Measurements from ENCODE around the gene DNAJC17. TPM values are rescaled to one million over a fixed set of nuclear protein-coding genes. Genes with fewer than 3 reads are reported as not detected.

The DNAJC17 gene
- total RNA-seq, 1 experiment from 2014 or later = 53.5 TPM

- DNase-seq (ENCODE audit: low spot score) = no peak
Observed at GRCh38 chr15:40743485-40743901, 63.8 kb downstream of the DNAJC17 start.

GRCh38 chr15:40739854-40740253 lies 67.4 kb downstream of the DNAJC17 start:
- no peak for DNase-seq (ENCODE audit: low spot score)

- no peak for DNase-seq (ENCODE audit: low spot score)
Observed at GRCh38 chr15:40739047-40739446, 68.2 kb downstream of the DNAJC17 start.

GRCh38 chr15:40737048-40737447 lies 70.2 kb downstream of the DNAJC17 start:
- DNase-seq (ENCODE audit: low spot score) = no peak

- DNase-seq (ENCODE audit: low spot score) = no peak
Observed at GRCh38 chr15:40736575-40736974, 70.7 kb downstream of the DNAJC17 start.

GRCh38 chr15:40731034-40731433 lies 76.2 kb downstream of the DNAJC17 start:
- DNase-seq (ENCODE audit: low spot score) = no peak

GRCh38 chr15:40723919-40724318 lies 83.4 kb downstream of the DNAJC17 start:
- DNase-seq (ENCODE audit: low spot score) = no peak

GRCh38 chr15:40722934-40723333 lies 84.3 kb downstream of the DNAJC17 start:
- no peak for DNase-seq (ENCODE audit: low spot score)

- DNase-seq (ENCODE audit: low spot score) = no peak
Observed at GRCh38 chr15:40722354-40722753, 84.9 kb downstream of the DNAJC17 start.

GRCh38 chr15:40721701-40722100 lies 85.6 kb downstream of the DNAJC17 start:
- DNase-seq (ENCODE audit: low spot score) = no peak

GRCh38 chr15:40716165-40716564 lies 91.1 kb downstream of the DNAJC17 start:
- no peak for DNase-seq (ENCODE audit: low spot score)

Small RNA genes lying within 50 kb of the gene (small RNA-seq; reads per million reads assigned to genes)
- not detected for gene SUMO2P15

Other genes with a start within 250 kb of the DNAJC17 start
- gene CCDC32, start 242.4 kb downstream of the DNAJC17 start, total RNA-seq (2014; rRNA removed; shearing (Covaris generic)) = 19.6 and 21.7 TPM in 2 replicates
- gene RPUSD2, start 238.2 kb downstream of the DNAJC17 start, total RNA-seq (2014; rRNA removed; shearing (Covaris generic)) = 26.7 and 38.7 TPM in 2 replicates
- gene KNL1, start 213.2 kb downstream of the DNAJC17 start, total RNA-seq (2014; rRNA removed; shearing (Covaris generic)) = 13.1 and 17.7 TPM in 2 replicates
- 15.7 and 16.1 TPM in 2 replicates for gene RAD51, start 112.3 kb downstream of the DNAJC17 start, total RNA-seq (2014; rRNA removed; shearing (Covaris generic))
- gene RMDN3, start 52.2 kb downstream of the DNAJC17 start, total RNA-seq (2014; rRNA removed; shearing (Covaris generic)) = 33.2 and 35.7 TPM in 2 replicates
- 327 and 329 TPM in 2 replicates for gene GCHFR, start 43.4 kb downstream of the DNAJC17 start, total RNA-seq (2014; rRNA removed; shearing (Covaris generic))
- gene C15orf62, start 37.5 kb downstream of the DNAJC17 start, total RNA-seq (2014; rRNA removed; shearing (Covaris generic)) = 8.4 and 12.0 TPM in 2 replicates
- 66.0 and 68.6 TPM in 2 replicates for gene ZFYVE19, start 384 bp downstream of the DNAJC17 start, total RNA-seq (2014; rRNA removed; shearing (Covaris generic))
- gene PPP1R14D, start 21.2 kb upstream of the DNAJC17 start, total RNA-seq (2014; rRNA removed; shearing (Covaris generic)) = 2.5 and 6.1 TPM in 2 replicates
- gene SPINT1, start 36.6 kb upstream of the DNAJC17 start, total RNA-seq (2014; rRNA removed; shearing (Covaris generic)) = 481 and 534 TPM in 2 replicates
- gene RHOV, start 66.8 kb upstream of the DNAJC17 start, total RNA-seq (2014; rRNA removed; shearing (Covaris generic)) = 30.4 and 33.5 TPM in 2 replicates
- 66.8 and 75.8 TPM in 2 replicates for gene VPS18, start 87.0 kb upstream of the DNAJC17 start, total RNA-seq (2014; rRNA removed; shearing (Covaris generic))
- 3.8 and 4.4 TPM in 2 replicates for gene DLL4, start 121.9 kb upstream of the DNAJC17 start, total RNA-seq (2014; rRNA removed; shearing (Covaris generic))
- gene CHAC1, start 146.0 kb upstream of the DNAJC17 start, total RNA-seq (2014; rRNA removed; shearing (Covaris generic)) = 13.6 and 16.6 TPM in 2 replicates